ENCODE results near the gene CFAP299. TPM values are rescaled to one million over a fixed set of nuclear protein-coding genes. Genes with fewer than 3 reads are reported as not detected.

The CFAP299 gene
- total RNA-seq, 6 experiments from 2014 or later, result not detected

- no peaks in the 10 kb centered on the region for H3K27me3 ChIP-seq
- DNase-seq (no peak), ATAC-seq (no peak)
- H3K36me3 ChIP-seq, result no peaks in the 10 kb centered on the region
- H3K4me3 ChIP-seq, result no peak overlapping the region
- WGBS (ENCODE audit: insufficient coverage, low coverage, low lambda C conversion rate, missing lambda C conversion rate), result 39% methylated on average over 4 of the region's 4 CpGs
- no peak overlapping the region for H3K27ac ChIP-seq
- H3K9me3 ChIP-seq, result no peaks in the 10 kb centered on the region
- TF ChIP-seq, protein P1, sequence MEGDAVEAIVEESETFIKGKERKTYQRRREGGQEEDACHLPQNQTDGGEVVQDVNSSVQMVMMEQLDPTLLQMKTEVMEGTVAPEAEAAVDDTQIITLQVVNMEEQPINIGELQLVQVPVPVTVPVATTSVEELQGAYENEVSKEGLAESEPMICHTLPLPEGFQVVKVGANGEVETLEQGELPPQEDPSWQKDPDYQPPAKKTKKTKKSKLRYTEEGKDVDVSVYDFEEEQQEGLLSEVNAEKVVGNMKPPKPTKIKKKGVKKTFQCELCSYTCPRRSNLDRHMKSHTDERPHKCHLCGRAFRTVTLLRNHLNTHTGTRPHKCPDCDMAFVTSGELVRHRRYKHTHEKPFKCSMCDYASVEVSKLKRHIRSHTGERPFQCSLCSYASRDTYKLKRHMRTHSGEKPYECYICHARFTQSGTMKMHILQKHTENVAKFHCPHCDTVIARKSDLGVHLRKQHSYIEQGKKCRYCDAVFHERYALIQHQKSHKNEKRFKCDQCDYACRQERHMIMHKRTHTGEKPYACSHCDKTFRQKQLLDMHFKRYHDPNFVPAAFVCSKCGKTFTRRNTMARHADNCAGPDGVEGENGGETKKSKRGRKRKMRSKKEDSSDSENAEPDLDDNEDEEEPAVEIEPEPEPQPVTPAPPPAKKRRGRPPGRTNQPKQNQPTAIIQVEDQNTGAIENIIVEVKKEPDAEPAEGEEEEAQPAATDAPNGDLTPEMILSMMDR (IDR thresholded peaks at IDR 0.05), result no peak
- TF ChIP-seq POLR2A (IDR thresholded peaks at IDR 0.05), result no peak
- no peaks in the 10 kb centered on the region for H3K4me1 ChIP-seq
- intact Hi-C loops (cut with DNase I), result no loop called here
Measured at GRCh38 chr4:80393246-80393969, 57.9 kb downstream of the CFAP299 start.

GRCh38 chr4:80393970-80394250, 58.4 kb downstream of the CFAP299 start:
- ATAC-seq (no peak), DNase-seq (no peak)
- 100% methylated on average over 1 of the region's 1 CpG for WGBS (ENCODE audit: insufficient coverage, low coverage, low lambda C conversion rate, missing lambda C conversion rate)
- Histone ChIP-seq H3K36me3 (no peaks in the 10 kb centered on the region), H3K27me3 (no peaks in the 10 kb centered on the region), H3K9me3 (no peaks in the 10 kb centered on the region), H3K4me3 (no peak overlapping the region), H3K4me1 (no peaks in the 10 kb centered on the region), H3K27ac (no peak overlapping the region)
- TF ChIP-seq, protein P1 (IDR thresholded peaks at IDR 0.05), result no peak
- no peak for TF ChIP-seq POLR2A (IDR thresholded peaks at IDR 0.05)
- intact Hi-C loops (cut with DNase I), result no loop called here

- Histone ChIP-seq H3K4me1 (no peaks in the 10 kb centered on the region), H3K9me3 (no peaks in the 10 kb centered on the region), H3K36me3 (no peaks in the 10 kb centered on the region), H3K4me3 (no peak overlapping the region), H3K27me3 (no peaks in the 10 kb centered on the region), H3K27ac (no peak overlapping the region)
- TF ChIP-seq, protein P1 (IDR thresholded peaks at IDR 0.05), result no peak
- TF ChIP-seq POLR2A (IDR thresholded peaks at IDR 0.05), result no peak
- 79% methylated on average over 4 of the region's 4 CpGs for WGBS (ENCODE audit: insufficient coverage, low coverage, low lambda C conversion rate, missing lambda C conversion rate)
- ATAC-seq (no peak), DNase-seq (no peak)
- intact Hi-C loops (cut with DNase I), result no loop called here
Measured at GRCh38 chr4:80407246-80407645, 71.7 kb downstream of the CFAP299 start.

GRCh38 chr4:80409809-80410208, 74.3 kb downstream of the CFAP299 start:
- intact Hi-C loops (cut with DNase I), result no loop called here
- Histone ChIP-seq H3K9me3 (no peaks in the 10 kb centered on the region), H3K27ac (no peak overlapping the region), H3K27me3 (no peaks in the 10 kb centered on the region), H3K4me3 (no peak overlapping the region), H3K36me3 (no peaks in the 10 kb centered on the region), H3K4me1 (no peaks in the 10 kb centered on the region)
- ATAC-seq, result no peak
- DNase-seq, result no peak
- 55% methylated on average over 2 of the region's 2 CpGs for WGBS (ENCODE audit: insufficient coverage, low coverage, low lambda C conversion rate, missing lambda C conversion rate)
- TF ChIP-seq, protein P1 (IDR thresholded peaks at IDR 0.05), result no peak

- H3K27ac ChIP-seq, result no peak overlapping the region
- 28% methylated on average over 2 of the region's 2 CpGs for WGBS (ENCODE audit: insufficient coverage, low coverage, low lambda C conversion rate, missing lambda C conversion rate)
- no peak for DNase-seq
Measured at GRCh38 chr4:80412322-80412721, 76.8 kb downstream of the CFAP299 start.

More at GRCh38 chr4:80412322-80412721, 76.8 kb downstream of the CFAP299 start:
- no peaks in the 10 kb centered on the region for H3K27me3 ChIP-seq
- H3K36me3 ChIP-seq, result no peaks in the 10 kb centered on the region
- H3K9me3 ChIP-seq, result no peaks in the 10 kb centered on the region
- no peak for ATAC-seq
- TF ChIP-seq POLR2A (IDR thresholded peaks at IDR 0.05), result no peak
- TF ChIP-seq, protein P1 (IDR thresholded peaks at IDR 0.05), result no peak
- intact Hi-C loops (cut with DNase I), result no loop called here
- H3K4me1 ChIP-seq, result no peaks in the 10 kb centered on the region
- no peak overlapping the region for H3K4me3 ChIP-seq

Data from right lobe of liver (tissue), 6 donors.